NCI-H510A treated with DMSO at 0.1 percent for 48 hours (cell line): ENCODE measurements around the gene P2RY1.
A peak's percentile ranks its signal among the peaks of the same experiment; 100 is the strongest.

Source experiments
- DNase-seq: peaks from one replicate; lab custom pipeline; 2025; lab: John Stamatoyannopoulos, UW

Gene P2RY1, protein sequence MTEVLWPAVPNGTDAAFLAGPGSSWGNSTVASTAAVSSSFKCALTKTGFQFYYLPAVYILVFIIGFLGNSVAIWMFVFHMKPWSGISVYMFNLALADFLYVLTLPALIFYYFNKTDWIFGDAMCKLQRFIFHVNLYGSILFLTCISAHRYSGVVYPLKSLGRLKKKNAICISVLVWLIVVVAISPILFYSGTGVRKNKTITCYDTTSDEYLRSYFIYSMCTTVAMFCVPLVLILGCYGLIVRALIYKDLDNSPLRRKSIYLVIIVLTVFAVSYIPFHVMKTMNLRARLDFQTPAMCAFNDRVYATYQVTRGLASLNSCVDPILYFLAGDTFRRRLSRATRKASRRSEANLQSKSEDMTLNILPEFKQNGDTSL

DNA sequence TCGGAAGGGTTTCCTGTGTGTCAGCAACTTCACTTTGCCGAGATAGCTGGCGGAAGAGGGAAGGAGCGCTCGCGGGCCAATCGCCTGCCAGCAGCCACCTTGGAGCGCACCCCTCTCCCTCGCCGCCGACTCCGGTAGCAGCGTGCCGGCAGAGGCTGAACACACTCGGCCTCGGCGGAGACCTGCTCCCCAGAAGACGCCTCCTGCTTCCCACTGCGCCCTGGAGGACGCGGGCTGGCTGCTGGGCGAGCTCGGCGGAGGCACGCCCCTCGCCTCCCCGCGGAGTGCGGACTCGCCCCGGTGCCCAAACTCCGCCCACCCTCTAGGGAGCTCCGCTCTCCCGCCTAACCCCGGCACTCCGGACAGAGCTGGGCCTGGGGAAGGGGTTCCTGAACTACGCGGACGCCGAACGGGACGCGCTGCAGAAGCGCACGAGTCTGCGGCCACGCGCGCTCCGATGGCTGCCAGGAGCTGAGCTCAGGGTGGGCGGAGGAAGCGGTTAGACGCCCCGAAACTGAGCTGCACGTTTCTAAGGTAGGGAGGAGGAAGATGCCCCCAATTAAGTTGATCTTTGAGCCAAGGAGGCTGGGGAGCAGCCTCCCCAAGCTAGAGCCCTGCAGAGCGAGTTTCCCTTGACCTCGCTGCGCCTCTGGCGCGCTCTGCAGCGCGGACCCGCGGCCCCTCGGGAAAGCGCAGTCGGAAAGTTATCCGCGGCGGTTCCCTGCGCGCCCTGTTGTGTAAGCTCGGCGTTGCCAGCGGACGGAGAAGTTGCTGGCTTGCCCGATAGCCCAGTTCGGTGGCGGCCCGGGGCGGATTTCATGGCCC lies at the start of gene P2RY1:
P2RY1 (plus strand) TSS at position 356 of the 825 bp plus-strand sequence. CDS start 652 bp downstream, outside the sequence.
- peak; percentile 35 for DNase-seq

DNA sequence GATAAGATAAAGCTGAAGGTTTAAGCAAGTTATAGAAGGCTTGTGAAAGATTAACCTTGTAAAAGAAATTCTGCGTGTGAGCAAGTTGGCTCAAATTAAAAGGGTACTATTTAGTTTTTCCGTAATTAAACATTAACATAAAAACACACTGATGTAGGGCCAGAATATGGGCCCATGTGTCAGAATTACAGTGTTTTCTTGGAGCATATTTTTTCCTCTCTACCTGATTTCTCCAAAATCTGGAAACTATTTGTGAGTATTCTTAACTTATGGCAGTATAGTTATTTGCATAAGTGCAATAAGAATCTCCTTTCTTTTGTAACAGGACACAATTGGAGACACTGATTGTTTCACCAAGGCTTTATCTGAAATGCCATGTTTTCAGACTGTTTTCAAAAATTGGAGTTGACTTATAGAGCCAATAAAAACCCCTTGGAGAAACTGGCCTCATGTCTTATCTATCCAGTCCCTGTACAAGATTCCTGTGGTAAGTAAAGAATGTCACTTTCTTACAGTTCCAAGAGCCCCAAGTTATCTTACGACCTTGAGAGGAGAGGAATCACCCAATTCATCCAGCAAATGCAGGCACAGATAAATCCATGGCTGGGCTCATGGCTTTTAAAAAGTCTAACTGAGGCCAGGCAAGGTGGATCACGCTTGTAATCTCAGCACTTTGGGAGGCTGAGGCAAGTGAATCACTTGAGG lies 47.8 kb upstream of the P2RY1 start:
- no peak for DNase-seq

DNA sequence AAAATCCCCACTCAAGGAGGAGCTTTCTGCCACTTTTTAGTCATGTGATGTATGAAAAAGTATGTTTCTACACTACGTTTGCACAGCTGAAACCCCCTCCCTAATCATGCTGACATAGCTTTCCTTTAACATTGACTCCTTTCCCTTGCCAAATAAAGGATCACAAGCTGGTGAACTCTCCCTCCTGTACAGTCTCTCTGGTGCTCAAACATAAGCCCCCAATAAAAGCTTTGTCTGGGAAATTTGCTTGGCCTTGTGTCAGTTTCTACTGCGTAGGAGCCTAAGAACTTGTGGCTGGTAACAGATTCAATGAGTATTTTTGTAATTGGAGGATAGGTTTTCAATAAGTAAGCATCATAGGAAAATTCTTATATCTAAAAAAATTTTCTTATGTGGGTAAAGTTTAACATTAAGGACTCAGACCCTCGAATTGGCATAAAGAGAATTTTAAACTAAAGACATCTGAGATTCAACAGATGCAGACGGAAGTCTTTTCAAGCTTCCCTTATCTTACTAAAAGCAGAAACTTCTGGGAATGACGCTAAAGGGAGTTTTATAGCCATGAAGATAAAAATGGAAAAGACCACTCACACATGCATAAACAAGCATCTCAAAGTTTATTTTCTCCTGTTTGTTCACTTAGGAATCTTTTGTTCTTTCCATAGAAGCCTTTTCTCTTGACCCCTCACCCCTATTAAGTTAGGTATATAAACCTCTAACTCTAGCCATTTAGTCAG lies 44.1 kb upstream of the P2RY1 start:
- no peak for DNase-seq

DNA sequence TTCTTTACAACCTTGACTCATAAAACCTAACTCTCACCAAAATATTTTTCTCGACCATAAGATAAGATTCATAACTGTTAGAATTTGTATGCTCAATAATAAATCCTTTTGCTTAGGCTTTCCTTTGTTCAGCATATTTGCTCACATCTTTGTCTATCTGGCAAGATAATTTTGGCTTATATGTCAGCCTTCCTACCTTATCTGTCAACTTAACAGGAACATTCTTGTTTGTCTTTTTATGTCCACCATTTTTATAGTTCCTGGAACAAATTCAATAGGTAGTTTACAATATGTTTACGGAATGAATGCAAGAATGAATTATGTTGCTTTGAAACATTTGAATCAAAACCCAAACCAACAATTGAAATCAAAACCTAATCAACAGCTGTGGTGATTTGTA lies 41.0 kb upstream of the P2RY1 start:
- DNase-seq = no peak

DNA sequence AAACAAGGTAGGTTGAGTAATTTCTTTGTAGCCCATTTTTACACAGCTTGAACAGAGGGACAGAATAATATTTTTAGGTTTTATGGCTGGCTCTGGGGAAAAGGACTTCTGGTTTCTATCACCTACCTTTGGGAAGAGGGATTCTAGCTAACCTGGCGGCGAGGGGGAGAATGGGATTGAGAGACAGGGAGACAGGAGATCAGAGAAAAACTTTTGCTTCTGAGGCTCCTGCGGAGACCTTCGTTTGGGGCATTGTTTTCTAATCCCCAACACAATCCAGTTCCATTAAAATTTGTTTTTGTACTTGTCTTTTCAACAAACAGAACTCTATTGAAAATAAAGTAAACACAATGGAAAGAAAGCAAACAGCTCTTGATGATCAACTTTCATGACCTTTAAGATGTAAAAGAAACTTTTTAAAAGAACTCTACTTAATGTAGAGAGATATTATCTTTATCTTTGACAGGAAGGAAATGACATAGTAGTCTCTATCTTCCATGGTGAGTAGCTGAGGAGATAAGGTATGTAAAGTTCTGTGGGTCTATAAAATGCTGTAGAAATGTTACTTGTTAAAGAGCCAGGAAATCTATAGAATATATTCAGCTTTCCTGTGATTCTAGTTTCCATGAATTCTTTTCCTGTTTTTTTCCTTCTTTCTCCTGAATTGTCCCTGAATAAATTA lies 37.0 kb upstream of the P2RY1 start:
- no peak for DNase-seq

DNA sequence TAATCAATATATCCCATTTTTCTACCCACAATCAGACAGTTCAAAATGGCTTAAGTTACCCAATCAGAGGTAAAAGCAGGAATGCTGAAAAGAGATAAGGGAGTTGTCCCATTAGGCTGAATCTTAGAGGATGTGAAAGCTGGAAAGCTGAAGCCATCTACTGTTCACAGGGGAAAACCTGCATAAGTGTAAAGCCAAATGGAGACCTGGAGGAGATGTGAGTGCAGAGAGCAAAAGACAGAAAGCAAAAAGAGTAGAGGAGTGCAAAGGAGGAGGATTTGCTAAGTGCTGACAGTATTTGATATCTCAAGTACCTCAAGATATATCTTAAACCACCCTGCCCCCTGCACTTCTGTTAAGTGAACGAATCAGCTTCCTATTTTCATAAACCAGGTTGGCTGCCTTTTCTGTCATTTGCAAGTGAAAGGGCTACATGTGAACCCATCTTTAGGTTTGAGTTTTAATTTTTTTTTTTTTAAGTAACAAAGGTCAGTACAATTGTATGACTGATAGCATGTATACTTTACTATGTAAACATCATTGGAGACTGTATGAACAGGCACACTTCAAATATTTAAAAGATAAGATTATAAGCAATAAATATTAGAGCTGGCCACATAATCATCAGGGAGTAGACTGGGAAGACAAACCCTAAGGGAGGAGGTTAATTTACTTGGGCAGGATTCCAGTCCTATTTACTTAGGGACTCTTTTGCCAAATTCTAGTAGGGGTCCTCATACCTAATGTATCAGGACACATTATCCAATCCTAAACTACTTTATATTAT lies 22.8 kb upstream of the P2RY1 start:
- no peak for DNase-seq

DNA sequence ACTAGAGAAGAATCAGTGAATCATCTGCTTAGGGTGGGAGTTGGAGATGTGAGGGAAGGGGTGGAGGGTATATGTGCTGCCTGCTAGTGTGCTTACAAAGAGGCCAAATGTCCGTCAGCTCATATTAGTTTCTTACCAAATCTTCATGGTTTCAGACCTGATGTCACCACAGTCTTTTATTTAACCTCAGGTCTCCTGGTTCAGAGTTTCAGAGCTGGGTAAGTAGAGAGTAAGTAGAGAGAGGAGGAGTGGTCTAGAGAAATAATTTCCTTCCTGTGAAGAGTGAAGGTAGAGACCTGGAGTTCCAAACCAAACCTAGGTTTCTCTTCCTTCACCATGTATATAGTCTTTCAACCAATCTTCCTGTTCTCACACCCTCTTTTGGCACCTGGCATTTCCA lies 17.5 kb upstream of the P2RY1 start:
- DNase-seq = no peak

DNA sequence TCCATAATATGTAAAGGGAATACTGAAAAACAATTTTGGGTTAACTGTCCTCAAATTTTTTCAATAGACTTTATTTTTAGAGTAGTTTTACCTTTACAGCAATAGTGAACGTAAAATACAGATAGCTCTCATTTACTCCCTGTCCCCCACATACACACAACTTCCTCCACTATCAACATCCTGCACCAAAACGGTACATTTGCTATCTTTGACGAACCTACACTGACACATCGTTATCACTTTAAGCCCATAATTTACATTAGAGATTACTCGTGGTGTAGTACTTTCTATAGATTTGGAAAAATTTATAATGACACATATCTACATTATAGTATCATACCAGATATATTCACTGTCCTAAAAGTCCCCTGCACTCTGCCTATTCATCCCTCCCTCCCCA lies 16.9 kb upstream of the P2RY1 start:
- DNase-seq = no peak

DNA sequence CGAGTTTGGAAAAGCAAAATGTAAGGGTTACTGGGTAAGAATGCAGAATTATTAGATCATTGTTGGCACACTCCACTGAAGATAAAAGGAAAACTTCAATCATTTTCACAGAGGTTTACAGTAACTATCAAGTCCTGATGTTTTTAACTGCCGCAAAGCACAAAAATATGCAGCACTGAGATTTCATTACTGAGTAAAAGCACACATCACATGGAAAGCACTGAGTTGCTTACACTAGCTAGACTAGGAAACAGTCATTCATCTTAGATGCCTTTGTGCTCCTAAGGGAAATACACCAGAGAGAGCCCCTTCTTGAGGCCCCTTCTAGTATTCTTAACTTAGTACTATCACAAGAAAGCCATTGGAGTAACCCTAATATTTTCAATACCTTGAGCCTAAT lies 11.8 kb upstream of the P2RY1 start:
- DNase-seq = no peak

DNA sequence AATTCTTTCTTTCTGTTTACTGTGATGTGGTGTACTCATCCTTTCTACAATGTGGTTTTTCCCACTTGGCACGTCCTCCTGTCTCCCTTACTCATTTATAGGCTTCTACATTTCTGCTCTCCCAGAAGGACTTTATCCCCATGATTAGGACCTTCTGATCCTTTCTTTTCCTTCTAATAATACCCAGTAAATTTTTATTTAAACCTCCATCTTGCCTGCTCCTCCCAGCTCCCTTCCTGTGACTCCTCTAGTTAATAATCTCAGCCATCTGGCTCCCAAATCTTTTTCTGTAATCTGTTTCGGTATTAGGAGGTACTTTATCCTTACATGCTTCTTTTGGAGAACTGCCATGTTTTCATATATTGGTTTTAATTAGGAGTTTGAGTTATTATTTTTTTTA lies 11.2 kb upstream of the P2RY1 start:
- no peak for DNase-seq

DNA sequence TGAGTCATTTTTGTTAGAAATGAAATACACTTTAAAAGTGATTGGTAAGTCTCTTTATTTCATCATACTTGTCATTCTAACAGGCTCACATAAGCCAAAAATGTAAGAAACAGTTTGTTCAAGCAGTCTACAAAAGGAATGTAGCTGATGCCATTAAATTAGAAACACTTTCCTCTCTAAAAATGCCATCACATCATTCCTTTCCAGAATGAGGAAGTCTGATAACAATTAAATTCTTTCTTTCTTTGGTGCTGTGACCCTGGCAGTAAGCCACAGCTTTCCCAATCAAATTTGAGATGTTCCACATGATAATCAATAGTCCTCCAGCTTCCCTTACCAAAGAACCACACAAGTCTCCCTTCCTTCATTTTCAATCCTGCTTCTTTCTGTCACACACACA lies 9.4 kb upstream of the P2RY1 start:
- DNase-seq = no peak

DNA sequence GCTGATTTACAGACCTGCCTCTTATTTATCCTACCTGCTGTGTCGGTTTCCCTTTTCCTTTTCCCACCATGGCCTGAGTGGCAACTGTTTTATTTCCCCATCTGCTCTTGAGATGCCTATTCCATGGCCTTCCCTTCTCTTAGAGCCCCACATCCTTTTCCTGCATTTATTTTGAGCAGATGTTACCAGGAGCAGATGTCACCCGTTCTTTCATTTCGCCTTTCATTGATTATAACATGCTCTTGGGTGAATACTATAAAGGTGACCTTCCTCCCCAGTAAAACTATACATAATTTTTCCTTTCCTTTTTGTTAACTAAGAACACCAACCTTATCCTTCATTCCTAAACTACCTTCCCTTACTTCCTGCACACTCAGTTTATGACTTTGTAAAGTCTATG lies 8.5 kb upstream of the P2RY1 start:
- DNase-seq = no peak

DNA sequence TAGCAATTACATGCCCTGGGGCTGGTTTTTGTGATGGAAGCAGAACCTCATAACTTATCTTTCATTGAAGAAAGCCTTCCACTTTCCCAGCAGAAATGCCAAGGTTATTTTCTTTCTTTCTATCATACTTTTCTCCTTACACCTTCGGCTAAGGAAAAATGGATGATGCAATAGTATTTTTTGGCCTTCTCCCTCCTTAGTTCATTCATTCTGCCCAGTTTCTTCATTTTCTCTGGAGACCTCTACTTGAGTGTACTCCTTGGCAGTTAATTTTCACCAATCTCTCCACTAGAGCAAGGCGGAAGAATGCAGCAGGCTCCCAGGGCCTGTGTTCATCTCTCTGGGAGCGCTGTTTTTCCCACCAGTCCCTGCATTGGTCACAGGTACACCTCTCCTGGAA lies 7.6 kb upstream of the P2RY1 start:
- DNase-seq = no peak

DNA sequence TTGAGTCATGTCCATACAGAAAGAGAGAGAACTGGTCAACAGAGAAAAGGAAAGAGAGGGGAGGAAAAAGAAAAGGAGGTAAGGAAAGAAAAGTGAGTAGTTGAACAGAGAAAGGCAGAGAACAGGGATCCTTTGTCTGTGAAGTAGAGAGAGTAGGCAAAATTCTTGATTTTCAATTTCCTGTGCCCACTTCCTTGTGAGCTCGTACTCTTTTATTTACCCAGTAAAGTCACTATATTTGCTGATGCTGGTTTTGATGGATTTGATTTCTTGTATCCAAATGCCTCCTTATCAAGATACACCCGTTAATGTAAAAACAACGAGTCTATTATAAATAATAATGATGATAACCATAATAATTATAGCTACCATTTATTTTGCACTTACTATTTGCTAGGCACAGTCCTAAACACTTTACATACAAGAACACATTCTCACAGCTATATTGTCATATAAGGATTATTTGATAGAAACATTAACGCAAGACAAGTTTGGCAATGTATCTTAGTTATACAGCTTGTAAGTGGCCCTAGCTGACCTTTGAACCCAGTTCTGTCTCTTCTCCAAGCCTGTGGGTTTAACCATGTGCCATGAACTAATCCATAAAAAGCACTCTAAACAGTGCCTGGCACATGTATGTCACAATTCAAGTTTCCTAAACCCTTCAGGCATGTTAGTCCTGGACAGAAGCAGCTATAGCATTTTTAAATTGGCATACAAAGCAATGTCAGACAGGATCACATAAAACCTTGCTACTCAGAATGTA lies 6.7 kb upstream of the P2RY1 start:
- DNase-seq = no peak

DNA sequence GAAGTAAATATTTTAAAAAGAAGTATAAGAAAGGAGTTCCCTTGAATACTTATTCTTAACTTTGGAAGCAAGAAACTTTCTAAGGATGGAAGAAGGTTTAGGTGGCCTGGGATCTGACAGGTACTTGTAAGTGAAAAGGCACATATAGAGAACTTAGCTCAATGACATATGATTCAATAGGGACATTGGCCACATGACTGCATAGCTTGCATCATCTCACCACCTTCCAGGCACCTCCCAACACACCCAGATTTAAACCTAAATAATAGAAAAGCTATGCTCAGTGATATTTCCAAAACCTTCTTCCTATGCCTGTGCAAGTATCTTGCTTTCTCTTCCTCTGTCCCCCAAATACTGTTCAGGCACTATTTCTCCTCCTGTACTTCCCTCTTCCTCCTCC lies 4.7 kb upstream of the P2RY1 start:
- no peak for DNase-seq

DNA sequence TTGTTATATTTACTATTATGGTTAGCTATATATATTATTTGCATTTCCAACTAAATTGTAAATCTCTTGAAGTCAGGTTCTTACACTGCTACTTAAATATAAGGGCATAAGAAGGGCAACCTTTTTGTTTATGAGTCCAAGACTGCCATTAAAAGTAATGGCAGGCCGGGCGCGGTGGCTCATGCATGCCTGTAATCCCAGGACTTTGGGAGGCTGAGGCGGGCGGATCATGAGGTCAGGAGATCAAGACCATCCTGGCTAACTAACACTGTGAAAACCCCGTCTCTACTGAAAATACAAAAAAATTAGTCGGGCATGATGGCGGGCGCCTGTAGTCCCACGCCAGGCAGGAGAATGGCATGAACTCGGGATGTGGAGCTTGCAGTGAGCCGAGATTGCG lies 2.9 kb upstream of the P2RY1 start:
- DNase-seq = no peak

DNA sequence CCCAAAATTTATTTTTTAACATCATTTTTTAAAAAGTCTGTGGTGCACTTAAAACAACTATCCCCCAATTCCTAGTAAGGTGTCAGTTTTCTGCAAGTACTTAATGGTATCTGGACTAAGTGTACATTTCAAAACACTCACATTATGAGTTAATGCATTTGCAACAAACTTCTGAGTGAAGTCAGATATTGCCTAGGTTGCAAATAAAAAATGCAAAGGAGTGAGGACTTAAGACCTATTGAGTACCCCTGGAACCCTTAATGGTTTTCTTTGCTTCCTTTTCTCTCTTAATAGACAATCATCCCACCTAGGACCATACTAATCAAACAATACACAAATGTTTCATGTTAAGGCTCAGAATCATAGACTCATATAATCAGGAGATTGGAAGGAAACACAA lies 1.8 kb upstream of the P2RY1 start:
- DNase-seq = no peak

DNA sequence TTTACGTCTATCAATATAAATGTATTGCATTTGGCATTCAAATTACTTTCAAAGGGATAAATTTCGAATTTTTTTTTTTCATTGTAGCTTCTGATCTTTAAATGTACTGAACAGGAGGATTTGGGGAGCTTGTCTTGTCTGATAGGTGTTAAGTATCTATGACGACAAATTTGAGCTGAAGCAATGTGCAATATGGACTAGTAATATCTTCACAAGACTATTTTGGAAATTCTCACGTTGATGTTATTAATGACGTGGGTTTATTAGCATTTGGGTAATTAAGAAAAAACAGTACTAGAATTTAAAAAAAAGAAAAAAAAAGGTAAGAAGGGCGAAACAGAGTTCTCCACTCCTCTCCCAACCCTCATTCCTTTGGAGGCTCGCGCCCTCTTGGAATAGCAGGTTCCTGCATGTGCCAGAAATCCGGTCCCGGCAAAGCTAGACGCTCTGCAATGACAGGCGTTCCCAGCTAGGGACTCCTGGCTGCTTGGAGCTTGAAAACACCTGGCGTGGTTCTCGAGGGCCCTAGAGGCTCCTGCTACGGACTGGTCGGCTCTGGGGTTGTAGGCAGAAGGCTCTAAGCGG lies 648 bp upstream of the P2RY1 start:
- peak; percentile 65 for DNase-seq

DNA sequence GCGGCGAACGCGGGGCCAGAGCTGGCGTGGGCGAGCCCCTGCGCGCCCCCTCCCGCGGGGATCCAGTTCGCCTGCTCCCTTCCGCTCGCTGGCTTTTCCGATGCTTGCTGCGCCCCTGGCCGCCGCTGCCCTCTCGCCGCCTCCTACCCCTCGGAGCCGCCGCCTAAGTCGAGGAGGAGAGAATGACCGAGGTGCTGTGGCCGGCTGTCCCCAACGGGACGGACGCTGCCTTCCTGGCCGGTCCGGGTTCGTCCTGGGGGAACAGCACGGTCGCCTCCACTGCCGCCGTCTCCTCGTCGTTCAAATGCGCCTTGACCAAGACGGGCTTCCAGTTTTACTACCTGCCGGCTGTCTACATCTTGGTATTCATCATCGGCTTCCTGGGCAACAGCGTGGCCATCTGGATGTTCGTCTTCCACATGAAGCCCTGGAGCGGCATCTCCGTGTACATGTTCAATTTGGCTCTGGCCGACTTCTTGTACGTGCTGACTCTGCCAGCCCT lies 721 bp downstream of the P2RY1 start:
- no peak for DNase-seq
